GM18861 (cell line): Measurements from ENCODE around the gene RTKN.
"Not testable (repeated sequence)": the region's sequence is repeated elsewhere in the genome, so short reads cannot be mapped to it uniquely, and the experiment has no call there.

Source experiments
- ATAC-seq: cut with Tn5 transposase; IDR thresholded peaks from one replicate; pipeline ENCODE4 v1.9.1; 2021; ENCODE audit not compliant: unreplicated experiment

RTKN gene, protein sequence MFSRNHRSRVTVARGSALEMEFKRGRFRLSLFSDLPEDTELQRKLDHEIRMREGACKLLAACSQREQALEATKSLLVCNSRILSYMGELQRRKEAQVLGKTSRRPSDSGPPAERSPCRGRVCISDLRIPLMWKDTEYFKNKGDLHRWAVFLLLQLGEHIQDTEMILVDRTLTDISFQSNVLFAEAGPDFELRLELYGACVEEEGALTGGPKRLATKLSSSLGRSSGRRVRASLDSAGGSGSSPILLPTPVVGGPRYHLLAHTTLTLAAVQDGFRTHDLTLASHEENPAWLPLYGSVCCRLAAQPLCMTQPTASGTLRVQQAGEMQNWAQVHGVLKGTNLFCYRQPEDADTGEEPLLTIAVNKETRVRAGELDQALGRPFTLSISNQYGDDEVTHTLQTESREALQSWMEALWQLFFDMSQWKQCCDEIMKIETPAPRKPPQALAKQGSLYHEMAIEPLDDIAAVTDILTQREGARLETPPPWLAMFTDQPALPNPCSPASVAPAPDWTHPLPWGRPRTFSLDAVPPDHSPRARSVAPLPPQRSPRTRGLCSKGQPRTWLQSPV

GRCh38 chr2:74441690-74442482 lies at the start of gene RTKN:
Gene RTKN (minus strand): TSS chr2:74441937. CDS start chr2:74441816, 121 bp downstream.
- ATAC-seq: peak; percentile 34

- no peak for ATAC-seq
Observed at GRCh38 chr2:74489906-74490305, 48.2 kb upstream of the RTKN start.

DNA sequence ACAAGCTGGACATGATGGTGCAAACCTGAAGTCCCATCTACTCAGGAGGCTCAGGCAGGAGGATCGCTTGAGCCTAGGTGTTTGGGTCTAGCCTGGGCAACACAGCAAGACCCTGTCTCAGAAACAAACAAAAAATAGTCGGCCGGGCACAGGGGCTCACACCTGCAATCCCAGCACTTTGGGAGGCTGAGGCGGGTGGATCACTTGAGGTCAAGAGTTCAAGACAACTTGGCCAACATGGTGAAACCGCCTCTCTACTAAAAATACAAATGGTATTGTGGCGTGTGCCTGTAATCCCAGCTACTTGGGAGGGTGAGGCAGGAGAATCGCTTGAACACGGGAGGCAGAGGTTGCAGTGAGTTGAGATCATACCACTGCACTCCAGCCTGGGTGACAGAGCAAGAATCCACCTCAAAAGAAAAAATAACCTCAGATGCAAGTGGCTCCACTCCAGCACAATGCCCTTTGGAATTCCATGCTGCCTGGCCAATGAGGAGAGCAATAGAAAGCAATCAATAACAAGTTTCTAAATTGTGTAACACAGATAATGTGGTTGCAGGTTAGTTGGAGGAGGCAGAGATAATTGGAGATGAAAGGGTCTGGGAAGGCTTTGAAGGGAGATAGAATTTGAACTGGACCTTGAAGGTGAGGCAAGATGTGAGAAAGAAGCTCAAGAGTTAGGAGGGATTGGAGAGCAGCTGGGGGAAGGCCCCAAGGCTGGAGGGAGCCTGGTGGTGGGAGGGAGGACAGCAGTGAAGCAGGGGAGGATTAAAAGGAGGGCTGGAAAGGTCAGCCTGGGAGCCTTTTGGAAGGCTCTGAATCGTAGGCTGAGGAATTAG lies 47.1 kb upstream of the RTKN start:
- no peak for ATAC-seq

DNA sequence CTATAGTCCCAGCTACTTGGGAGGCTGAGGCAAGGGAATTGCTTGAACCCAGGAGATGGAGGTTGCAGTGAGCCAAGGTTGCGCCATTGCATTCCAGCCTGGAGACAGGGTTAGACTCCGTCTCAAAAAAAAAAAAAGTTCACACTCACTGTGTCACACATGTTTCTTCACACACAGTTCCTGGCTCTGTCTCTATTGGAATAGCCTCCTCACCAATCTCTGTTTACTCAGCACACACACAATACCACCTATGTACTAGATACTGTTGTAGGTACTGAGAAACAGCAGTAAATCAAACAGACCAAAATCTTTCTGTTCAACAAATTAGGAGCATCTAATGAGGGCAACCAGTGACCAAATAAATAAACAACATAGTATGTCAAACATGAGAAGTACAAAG lies 44.4 kb upstream of the RTKN start:
- ATAC-seq: no peak

DNA sequence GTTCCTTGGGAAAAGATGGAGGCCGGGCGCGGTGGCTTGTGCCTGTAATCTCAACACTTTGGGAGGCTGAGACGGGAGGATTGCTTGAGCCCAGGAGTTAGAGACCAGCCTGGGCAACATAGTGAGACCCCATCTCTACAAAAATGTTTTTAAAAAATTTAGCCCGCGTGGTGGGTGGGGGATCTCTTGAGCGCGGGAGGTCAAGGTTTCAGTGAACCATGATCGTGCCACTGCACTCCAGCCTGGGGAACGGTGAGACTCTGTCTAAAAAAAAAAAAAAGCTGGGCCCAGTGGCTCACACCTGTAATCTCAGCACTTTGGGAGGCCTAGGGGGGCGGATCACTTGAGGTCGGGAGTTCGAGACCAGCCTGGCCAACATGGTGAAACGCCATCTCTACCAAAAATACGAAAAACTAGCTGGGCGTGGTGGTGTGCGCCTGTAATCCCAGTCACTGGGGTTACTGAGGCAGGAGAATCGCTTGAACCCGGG lies 42.0 kb upstream of the RTKN start:
- ATAC-seq: not testable (repeated sequence)

- ATAC-seq: peak; percentile 73
Observed at GRCh38 chr2:74482801-74483674, 41.3 kb upstream of the RTKN start, which contains the start of the genes CCDC142 and TTC31. Gene CCDC142 (minus strand): TSS chr2:74482998. CDS start chr2:74482837, 161 bp downstream. Gene TTC31 (plus strand): TSS chr2:74483081. CDS start chr2:74483096, 15 bp downstream.

DNA sequence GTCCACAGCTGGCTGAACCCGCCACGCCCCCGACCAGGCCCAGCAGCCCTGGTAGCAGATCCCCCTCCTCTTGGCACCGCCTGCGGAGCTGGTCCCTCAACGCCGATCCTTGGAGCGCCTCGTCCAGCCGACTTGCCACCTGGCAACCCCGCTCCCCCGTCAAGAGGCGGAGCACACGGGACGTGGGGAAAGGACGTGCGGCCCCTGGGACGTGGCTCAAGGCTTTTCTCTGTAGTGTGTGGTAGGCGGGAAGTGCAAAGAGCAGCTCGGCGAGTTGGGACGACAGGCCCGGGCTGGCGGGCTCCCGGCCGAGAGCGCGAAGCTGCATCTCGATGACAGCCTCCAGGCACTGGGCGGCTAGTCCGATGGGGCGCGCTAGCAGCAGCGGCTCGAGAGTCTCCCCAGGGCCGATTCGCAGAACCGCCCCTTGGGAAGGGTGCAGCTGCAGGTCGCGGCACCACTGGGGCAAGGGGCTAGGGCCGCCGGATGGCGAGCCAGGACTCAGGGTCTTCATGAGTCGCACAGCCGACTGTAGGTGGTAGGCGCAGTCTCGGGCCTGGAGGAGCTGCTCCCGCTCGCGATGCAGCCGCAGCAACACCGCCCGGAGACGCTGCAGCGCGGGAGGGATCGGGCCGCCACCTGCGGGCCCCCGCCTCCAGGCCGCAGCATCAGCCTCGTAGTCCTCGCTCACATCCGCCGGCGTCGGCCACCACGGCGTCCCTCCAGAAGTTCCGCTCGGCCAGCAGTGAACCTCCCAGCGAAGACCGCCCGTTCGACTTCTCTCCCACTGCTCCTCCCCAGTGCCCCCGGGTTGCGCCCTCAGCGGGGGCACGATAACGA lies 40.4 kb upstream of the RTKN start:
- peak; percentile 24 for ATAC-seq

GRCh38 chr2:74481431-74481830 lies 39.7 kb upstream of the RTKN start:
- no peak for ATAC-seq

DNA sequence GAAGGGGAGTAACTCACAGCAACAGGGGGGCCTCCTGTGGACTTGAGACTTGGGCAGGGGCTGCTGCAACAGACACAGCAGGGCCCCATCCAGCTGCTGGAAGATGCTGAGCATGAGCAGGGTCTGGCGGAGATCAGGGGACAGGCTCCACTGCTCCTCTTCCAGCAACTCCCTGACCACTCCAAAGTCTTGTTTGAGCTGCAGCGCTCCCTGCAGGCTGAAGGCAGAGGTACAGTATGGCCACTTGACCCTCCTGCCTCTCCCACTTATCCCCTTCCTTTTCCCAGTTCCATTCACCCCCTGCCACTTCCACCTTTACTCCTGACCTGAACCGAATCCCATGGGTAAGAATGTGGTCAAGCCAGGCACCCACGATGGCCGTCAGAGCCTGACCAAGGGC lies 33.2 kb upstream of the RTKN start:
- no peak for ATAC-seq

- ATAC-seq: no peak
Observed at GRCh38 chr2:74474481-74474880, 32.7 kb upstream of the RTKN start.

- ATAC-seq: no peak
Observed at GRCh38 chr2:74472945-74473258, 31.2 kb upstream of the RTKN start.

- ATAC-seq: peak; percentile 74
Observed at GRCh38 chr2:74472086-74472944, 30.6 kb upstream of the RTKN start, which contains the start of gene MRPL53. Gene MRPL53 (minus strand): TSS chr2:74472680. CDS start chr2:74472660, 20 bp downstream.

DNA sequence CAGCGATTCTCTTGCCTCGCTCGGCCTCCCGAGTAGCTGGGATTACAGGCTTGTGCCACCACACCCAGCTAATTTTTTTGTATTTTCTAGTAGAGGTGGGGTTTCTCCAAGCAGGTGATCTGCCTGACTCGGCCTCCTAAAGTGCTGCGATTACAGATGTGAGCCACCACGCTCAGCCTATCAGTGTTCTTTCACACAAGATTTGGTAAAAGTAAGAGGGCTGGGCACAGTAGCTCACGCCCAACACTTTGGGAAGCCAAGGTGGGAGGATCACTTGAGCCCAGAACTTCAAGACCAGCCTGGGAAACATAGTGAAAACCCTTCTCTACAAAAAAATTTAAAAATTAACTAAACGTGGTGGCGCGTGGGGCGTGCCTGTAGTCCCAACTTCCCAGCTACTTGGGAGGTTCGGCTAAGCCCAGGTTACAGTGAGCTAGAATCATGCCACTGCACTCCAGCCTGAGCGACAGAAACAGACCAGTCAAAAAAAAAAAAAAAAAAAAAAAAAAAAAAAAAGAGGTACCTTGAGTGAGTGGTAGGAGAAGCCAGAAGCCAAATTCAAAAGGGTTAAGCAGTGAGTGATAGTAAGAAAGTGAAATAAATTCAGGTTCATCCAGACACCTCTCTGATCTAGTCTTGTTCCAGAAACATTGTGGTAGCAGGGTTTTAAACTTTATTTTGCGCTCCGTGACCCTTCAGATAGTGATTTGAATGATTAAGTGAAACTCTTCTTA lies 29.8 kb upstream of the RTKN start:
- ATAC-seq: no peak

DNA sequence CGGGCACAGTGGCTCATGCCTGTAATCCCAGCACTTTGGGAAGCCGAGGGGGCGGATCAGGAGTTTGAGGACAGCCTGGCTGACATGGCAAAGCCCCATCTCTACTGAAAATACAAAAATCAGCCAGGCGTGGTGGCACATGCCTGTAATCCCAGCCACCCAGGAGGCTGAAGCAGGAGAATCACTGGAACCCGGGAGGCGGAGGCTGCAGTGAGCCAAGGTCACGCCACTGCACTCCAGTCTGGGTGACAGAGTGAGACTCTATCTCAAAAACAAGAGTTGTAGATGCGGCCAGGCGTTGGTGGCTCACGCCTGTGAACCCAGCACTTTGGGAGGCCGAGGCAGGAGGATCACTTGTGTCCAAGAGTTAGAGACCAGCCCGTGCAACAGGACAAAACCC lies 29.0 kb upstream of the RTKN start:
- ATAC-seq: not testable (repeated sequence)

GRCh38 chr2:74464406-74464805 lies 22.7 kb upstream of the RTKN start:
- ATAC-seq: no peak

DNA sequence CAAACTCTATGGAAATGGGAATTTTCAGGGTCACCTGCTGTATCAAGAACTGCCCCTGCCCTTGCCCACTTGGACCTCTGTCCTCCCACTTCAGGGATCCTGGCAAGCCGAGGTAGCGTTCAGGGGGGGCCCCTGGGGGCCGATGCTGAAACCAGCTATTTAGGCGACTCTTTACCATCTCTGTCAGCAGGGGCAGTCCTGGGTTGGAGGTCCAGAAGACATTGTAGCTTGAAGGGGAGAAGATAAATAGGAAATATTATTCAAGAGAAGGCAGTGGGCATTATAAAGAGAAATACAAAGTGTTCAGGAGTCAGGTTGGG lies 21.0 kb upstream of the RTKN start:
- ATAC-seq: no peak

- ATAC-seq: no peak
Observed at GRCh38 chr2:74462054-74462785, 20.5 kb upstream of the RTKN start.
